Left kidney (tissue), 2 donors: Measurements from ENCODE around the gene GHR. TPM values are rescaled to one million over a fixed set of nuclear protein-coding genes. Genes with fewer than 3 reads are reported as not detected.

Experiments
- DNase-seq: peaks from one replicate; pipeline ENCODE4 v3.0.0-alpha.2; 2013
- polyA plus RNA-seq: library from polyadenylated mRNA; unstranded; fragments of 120-200 nt; gene quantifications from one replicate; pipeline ENCODE4 v1.2.1, GENCODE V29; 2013; ENCODE audit not compliant: insufficient read length

The GHR gene
- polyA plus RNA-seq, 1 donor = 27.3 TPM

DNA sequence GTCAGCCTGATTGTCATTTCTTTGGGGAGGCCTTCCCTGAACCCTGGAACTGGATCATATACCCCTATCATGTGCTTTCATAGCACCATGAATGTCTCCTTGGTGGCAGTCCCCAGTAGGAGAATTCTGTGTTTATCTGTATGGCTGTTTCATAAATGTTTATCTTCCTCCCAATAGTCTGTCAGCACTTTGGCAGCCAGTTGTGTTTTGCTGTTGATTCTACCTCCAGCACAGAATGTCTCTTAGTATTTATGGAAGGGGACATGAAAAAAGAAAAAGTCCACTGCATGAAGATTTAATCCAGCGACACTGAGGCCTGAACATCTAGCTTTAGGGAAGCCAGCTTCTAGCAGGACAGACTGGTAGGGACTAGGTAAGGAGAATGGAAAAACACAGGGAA is 38.3 kb downstream of the GHR start:
- DNase-seq = no peak

DNA sequence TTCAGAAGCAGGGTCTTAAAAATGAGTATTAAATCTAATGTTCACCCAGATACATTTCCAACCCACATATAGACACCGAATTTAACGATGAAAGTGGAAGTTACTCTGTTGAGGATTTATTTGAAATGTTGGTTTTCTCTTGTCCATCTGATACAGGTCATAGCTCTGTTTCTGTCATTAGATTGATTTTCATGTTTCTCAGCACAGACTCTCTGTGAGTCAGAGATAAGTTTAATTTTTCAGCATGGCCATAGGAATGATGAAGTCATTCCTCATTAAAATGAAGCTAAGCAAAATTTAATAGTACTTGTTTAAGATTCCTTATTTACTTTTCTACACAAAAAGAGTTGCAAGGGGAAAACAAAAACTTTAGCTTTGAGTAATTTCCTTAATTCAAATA is 38.8 kb downstream of the GHR start:
- DNase-seq = no peak

DNA sequence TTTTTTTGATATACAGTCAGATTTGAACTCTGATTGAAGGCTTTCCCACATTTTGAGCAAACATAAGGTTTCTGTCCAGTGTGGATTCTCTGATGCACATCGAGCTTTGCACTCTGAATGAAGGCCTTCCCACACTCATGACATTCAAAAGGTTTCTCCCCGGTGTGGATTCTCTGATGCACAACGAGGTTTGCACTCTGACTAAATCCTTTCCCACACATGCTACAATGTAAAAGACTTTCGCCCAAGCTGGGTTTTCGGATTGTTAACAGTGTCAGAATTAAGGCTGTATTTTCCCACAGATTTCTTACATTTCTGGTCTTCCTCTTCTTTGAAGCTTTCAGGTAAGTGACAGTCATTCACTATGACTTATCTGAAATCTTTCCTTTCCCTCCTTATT is 44.3 kb downstream of the GHR start:
- DNase-seq = no peak

DNA sequence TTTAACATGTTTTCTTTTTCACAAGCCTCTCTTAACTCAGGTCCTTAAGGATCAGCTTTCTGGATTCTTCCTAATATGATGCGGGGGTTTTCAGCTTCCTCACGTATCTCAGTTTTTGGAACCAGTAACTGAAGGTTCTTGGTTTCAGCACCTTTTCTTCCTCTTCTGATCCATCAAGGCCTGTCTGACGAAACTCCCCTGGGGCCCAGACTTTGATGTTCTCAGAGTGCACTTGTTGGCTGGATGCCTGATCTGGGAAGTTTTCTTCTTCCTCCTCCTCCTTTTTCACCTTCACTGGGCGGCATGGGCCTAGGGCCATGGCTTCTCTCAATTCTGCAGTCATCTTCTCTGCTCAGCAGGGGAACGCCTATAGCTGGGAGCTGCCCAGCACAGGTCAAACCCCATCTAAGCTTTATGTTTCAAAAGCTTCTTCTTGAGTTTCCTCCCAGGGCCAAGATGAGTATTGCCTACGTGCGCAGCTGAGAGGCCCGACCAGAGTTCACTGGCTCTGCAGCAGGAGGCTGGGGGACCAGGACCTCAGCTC is 44.8 kb downstream of the GHR start:
- no peak for DNase-seq

DNA sequence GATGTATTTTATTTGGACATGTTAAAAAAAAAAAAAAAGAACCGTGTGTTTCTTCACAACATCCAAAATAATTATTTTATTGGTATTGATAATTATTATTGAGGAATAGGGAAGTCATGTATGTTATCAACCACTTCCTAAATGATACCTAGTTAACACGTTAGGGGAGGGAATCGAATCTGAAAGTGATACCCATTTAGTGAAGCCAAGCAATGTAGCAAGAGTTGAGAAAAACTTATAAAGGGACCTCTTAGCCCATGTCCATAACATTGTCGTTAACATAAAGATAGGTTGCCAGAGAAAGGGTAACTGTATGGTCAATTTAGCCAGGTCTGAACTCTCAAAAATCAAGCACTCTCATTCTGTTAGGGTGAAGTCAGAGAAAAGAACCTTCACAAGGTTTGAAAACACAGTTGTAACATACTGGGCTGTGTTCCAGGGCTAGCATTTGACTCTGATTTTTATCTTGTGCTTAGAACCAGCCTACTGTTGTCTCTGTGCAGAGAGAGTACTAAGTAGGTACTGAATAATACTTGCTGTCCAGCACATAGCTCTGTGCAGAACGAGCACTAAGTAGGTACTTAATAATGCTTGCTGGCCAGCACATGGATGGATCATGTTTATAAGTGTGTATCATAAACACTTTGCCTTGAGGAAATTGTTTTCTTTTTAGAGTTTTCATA is 60.4 kb downstream of the GHR start:
- DNase-seq = no peak

DNA sequence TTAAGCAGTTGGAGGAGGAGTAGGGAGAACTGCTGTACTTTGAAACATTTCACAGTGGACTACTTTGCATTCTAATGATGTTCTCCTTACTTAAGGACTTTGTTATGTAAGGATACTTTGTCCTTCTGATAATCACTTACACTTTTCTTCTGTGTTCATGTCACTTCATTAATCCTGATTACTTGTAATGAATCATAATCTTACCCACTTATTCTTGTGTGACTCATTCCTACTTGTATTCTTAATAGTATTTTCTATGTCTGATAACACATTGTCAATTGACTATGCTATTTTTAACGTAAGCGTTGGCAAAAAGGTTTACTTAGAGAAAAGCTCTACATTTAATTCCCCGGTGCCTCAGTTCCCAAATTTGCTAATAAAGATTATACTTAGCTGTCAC is 63.8 kb downstream of the GHR start:
- no peak for DNase-seq

DNA sequence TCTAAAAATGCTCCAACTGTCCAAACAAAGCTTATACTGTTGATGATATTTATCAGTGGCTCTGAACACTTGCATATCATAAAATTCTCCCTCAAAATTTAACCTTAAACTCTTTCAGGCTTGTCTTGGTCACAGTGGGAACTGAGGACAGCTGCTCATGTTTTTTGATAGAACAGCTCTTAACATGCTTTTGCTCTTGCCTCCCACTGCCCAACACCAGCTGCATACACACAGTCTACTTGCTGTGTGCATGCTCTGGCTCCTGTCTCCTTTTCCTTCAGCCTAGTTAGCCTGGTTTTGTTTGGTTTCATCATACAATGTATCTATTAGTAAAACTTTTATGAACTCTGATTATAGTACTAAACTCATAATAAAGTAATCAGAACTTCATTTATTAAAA is 64.6 kb downstream of the GHR start:
- DNase-seq = no peak

DNA sequence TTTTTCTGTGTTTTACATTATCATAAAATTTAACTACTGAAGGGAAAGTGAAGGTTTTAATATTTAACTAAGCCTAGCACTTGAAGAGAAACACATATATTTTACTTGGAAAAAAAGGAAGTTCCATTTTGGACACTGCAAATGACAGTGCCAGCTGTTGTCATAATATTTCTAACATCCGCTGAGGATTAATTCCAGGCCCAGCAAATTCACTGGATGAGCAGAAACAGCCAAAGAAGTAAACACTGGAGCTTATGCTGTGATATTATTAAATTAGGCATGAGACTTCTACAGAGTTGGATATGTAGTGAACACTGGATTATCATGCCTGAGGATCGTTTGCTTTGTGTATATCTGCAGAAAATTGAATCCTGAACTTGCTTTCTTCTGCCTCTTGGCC is 67.6 kb downstream of the GHR start:
- no peak for DNase-seq

DNA sequence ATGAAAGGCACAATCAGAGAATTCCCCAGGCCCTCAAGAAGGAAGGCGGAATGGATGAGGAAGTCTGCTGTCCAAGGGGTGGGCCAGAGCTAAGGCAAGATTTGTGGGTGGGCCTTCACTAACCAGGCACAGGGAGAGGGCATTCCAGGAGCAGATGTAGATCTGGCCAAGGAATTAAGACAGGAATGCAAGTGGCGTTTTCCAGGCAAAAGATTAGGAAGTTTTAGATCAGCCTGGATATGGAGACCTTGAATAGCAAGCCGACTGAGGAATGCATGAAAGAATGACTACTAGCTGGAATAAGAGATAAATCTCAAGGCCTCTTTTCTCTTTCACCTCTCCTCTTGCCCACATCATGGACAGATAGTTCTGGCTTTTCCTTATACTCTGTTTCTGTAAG is 68.5 kb downstream of the GHR start:
- DNase-seq = no peak

DNA sequence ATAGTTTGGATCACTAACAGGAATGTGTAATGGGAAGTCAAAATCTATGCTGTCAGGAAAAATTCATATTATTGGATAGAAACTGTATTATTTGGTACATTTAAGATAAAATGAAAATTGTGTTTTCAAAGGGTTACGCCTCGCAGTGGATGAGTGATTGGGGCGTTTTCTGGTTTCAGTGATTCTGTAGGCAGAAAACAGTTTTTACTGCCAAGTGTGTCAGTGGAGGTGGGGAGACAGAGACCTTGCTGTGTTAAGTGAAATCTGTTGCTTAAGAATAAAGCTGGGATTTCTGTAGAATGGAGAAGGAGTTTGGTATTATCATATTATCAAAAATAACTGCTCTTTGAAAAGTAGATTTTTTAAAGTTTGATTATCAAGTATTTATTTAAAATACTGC is 69.7 kb downstream of the GHR start:
- DNase-seq = no peak

DNA sequence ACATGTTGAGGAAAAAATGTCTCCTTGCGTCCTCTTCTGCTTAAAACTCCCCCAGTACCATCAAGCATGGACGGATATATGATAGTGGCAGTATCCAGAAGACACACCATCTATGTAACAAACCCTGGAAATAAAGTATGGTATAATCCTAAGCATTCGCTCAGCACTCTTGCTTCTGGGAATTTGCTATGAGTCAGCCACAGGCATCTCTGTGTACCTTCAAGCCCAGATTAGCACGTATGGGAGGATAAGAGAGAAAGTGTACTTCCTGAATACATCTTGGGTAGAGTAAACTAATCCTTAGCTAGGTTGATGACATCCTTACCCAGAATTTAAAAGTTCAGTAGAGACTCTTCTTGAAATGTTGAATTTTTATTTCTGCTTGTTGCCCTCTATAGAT is 71.2 kb downstream of the GHR start:
- DNase-seq = no peak

DNA sequence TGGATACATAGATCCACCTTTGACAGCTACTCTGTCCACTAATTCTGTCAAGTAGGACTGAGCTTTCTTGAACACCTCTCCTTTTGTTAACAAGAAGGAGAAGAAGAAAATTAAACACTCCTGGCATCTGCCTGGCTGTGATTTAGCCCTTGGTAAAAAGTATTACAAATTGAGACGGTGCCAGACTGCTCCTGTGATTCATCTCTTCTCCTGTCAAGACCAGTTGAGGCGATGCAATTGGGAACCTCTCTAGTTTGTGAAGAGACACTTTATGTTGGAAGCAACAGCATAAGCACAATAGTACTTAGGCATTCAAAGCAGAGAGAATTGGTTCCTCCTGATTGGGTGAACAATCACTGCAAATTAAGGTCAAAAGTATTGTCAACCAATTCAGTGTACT is 72.7 kb downstream of the GHR start:
- no peak for DNase-seq

DNA sequence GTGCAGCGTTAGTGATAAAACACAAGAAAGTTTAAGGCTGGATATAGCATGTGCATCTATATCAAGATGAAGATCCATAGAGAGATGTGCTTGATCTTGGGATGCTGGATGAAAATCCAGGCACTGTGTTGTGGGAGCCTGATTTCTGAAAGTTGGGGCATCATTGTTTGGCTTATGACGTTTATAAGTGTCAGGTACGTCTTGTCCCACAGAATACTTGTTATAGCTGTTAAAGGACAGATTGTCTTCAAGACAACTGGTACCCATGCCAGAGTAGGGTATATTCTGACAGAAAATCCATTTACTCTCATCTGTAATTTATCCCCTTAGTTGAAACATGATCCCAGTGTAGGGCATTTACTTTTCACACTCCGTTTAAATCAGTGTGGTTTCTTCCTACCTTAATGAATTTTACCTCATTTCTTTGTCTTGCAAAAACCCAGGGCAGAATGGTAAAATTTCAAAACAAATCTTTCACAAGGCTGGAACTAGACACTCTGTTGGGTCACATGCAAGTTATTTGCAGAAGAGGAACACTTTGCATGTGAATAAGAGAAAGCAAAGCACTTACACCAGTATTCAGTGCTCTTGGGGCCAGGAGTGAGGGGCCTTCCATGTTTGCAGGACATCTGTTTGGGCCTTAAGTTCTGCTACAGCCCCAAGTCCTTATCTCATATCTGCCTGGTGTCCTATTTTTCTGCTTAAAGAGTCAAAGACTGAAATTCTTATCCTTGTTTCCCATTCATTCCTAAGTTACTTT is 73.3 kb downstream of the GHR start:
- no peak for DNase-seq

DNA sequence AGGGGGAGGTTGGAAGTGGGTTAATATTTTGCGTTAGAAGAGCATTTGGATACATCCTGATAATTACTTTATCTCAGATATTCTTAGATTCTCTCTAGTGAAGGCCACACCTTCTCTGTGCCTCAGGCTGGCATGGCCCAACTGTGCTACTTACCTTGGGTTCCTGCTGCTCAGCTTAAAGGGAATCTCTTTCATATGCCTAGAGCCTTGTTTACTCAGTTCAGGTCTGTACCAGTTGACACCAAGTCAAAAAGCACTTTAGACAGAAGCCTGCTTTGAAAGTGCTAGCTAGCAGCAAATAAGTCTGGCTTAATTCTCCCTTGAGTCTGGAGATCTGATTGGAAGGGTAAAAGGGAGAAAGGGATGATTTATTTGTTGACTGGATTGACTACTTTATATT is 74.8 kb downstream of the GHR start:
- no peak for DNase-seq

DNA sequence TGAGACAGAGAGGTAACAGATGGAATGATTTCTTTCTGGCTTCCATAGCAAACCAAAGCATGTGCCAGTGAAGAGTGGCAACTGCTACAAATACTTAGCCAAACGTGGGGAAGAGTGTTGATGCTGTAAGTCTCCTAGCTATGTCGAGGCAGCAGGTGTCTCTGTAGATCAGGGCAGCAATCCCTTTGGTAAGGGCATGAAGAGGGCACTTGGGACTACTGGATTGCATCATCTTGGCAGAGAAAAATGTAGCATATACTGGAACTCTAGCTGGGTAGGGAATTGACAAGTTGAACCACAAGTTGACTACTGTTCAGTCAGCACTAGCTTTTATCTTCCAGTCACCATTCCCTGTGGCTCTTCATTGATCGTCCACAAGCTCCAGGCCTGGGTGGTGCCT is 75.8 kb downstream of the GHR start:
- no peak for DNase-seq

DNA sequence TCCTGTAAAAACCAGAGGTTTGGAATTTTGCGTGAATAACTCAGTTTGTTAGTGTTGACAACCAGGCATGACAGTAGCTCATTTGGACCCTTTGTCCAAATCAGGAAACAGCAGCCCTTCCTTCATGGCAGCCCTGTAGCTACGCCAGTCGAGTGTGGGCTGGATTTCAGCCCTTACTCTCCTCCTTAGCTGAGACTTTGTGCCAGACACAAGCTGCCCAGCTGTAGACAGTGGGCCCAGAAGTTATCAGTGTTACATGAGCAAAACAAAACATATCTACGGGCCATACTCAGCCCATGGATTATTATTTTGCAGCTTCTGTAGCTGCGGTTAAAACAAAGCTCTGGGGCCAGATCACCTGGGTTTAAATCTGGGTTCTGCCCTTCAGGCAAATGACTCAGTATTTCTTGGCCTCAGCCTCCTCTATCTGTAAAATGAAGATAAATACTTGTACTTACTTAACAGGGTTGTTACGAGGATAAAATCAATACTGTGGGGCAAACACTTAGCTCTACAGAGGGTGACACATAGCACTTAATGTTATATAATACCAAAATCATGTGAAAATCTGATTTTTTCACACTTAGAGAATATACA is 76.9 kb downstream of the GHR start:
- no peak for DNase-seq

DNA sequence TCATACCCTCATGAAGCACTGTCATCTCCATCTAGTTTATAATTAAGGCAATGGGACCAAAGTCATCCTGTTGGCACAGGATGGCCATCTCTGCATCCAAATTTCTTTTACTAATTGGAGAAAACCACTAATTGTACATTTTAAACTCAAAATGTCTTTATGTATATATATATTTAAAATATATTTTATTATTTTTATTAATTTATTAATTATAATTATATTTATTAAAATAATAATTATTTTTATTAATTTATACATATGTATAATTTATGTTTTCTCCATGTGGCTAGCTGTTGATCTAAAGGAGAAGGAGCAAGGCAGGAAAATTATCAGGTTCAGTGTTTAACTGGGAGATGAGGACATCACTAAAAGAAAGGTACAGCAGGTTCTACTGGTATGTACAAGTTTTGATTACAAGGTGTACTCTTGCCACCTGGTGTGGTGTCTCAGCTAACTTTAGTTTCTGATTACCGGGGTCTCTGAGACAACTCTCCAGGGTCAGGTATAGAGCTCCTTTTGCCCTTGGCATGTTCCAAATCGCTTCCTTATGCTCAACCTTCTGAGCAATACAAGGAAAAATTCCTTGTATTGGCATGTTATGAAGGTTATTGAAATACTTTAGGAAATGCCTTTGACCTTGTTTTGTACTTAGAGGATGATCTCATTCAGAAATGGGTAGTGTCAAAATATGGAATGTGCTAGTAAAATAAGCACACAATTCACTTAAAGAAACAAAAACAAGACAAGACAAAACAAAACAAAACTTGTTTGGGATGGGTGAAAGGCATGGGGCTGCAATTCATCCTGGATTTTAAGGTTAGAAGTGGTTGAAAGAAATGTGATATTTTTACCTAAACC is 79.6 kb downstream of the GHR start:
- DNase-seq = no peak

DNA sequence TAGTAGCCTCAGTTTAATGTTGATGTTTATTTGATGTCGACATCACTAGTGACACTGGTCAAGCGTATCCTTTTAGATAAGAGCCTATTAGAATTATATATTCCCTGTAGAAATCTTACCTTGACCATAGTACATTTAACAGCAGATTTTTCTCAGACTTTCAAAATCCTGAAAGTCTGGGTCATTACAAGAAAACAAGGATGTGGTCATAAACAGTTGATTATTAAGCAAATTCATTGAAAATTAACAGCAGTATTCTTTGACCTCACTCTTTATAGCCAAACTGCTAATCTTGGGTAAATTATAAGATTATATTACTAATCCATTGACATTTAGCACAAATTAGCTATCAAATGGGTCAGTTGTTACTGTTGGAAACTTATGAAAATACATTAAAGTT is 83.4 kb downstream of the GHR start:
- DNase-seq = no peak

DNA sequence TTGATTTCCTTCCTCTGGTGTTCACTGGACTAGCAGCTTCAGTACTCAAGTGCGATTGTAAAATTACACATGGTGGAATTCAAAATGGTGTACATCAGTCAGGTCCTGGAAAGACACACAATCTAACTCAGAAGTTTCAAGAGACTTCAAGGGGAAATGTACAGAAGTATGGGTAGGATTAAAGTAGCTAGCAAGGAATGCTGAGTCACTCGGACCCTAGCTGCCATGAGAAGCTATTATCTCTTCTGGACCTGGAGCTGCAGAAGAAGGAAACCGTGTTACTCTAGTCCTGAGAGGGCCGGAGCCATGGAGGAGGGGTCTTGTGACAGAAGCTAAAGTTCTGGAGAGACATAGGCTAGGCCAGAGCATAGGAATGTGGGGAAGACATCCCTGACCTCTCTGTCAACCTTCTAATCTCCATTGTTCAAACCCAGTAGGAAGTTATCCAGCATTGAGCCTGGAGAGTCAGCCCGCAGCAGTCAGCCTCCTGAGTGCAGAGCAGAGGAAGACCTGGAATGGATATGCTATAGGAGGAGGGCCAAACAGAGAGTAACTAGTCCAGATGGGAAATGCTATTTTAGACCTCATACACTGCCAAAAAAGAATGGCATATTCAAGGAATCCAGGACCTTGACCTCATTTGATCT is 84.3 kb downstream of the GHR start:
- DNase-seq = no peak

DNA sequence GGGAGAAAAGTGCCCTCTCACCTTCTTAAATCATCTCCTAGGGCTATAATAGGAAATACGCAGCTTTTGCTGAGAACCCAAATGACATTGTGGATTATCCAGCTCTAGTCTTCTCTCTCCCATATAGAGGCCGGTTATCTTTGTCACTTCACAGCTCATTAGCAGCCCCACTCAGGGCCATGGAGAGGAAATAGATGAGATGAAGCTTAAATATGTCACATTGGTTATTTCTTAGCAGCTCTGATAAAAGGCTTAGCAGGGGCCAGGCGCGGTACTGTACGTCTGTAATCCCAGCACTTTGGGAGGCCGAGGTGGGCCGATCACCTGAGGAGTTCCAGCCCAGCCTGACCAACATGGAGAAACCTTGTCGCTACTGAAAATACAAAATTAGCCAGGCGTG is 90.0 kb downstream of the GHR start:
- no peak for DNase-seq

DNA sequence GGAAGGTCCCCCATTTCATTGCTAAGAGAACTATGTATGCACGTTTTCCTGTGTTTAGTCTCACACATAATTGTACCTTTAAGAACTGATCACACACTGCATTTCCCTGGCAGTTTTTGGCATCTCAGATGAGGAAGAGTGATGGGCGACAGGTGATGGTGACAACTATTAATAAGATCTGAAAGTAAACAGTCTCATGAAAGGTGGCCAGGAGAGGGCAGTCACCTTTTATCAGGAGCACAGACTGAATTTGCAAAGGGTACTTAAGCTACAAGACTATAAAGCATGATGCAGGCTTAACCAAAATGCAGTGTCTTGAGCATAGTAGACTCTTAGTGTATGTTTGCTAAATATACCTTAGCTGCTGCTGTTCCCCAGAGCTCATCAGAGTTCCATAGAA is 91.5 kb downstream of the GHR start:
- DNase-seq = no peak

DNA sequence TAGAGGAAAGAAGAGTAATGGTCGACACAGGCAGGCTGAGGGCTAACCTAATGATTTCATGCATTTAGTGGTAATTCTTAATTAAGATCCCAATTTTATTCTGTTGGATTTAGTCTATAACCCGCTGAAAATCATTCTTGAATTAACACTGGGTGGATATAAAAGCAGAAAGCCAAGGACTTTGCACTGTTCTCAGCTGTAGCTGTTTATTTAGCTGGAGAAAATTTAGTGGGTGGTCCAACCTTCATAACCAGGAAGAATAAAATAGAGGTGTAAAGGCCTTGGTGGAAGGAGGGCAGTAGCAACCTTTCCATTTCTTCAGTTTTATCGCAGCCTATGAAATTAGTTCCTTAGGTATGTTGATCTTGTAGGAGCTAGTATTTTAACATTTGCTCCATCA is 92.3 kb downstream of the GHR start:
- DNase-seq = no peak
